ENCODE data around the gene GRIN2A. TPM values are rescaled to one million over a fixed set of nuclear protein-coding genes. Genes with fewer than 3 reads are reported as not detected.

The GRIN2A gene
- total and polyA plus RNA-seq, 8 donors, result 0.03 to 0.96 (median 0.26) TPM

GRCh38 chr16:9941245-9941644 lies 241.0 kb downstream of the GRIN2A start:
- H3K27me3 ChIP-seq, result no peaks in the 10 kb centered on the region
- H3K9me3 ChIP-seq, result no peaks in the 10 kb centered on the region
- H3K4me3 ChIP-seq, result no peak overlapping the region
- H3K4me1 ChIP-seq, result no peaks in the 10 kb centered on the region
- TF ChIP-seq, protein P1, sequence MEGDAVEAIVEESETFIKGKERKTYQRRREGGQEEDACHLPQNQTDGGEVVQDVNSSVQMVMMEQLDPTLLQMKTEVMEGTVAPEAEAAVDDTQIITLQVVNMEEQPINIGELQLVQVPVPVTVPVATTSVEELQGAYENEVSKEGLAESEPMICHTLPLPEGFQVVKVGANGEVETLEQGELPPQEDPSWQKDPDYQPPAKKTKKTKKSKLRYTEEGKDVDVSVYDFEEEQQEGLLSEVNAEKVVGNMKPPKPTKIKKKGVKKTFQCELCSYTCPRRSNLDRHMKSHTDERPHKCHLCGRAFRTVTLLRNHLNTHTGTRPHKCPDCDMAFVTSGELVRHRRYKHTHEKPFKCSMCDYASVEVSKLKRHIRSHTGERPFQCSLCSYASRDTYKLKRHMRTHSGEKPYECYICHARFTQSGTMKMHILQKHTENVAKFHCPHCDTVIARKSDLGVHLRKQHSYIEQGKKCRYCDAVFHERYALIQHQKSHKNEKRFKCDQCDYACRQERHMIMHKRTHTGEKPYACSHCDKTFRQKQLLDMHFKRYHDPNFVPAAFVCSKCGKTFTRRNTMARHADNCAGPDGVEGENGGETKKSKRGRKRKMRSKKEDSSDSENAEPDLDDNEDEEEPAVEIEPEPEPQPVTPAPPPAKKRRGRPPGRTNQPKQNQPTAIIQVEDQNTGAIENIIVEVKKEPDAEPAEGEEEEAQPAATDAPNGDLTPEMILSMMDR (IDR thresholded peaks at IDR 0.05), result no peak
- ATAC-seq (no peak), DNase-seq (no peak)
- H3K27ac ChIP-seq, result no peak overlapping the region
- intact Hi-C loops (cut with DNase I), result no loop called here
- no peaks in the 10 kb centered on the region for H3K36me3 ChIP-seq

DNA sequence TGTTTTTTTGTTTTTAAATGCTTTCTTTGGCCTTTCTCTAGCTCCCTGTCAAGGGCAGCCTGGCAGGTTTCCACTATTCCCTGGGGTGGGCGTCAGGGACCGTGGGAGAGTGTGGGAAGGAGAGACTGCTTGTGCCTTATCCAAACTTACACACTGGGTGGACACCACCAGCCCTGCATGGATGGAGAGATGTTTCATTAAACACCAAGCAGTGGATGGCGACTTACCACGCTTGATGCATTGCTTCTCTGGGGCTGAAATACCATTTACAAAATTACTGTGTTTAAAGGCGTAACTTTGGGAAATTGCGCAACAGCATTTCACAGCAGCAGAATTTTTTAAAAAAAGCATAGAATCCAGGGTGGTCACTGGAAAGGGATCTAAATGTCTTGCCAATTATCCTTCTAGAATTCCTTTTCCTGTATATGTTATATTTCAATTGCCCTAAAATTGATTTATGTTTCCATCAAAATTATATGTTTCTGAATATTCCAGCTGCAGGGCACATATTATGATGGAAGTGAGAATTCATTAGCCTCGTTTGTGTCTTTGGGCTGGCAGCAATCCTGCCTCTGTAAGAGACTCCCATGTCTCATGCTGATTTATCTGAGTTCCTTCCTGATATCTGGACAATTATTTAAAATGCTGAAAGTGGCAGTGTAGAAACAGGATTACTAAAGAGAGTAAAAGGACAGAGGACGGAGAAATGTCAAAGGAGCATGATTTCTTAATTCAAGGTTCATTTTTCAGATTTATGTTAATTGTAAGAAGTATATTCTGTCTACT lies 247.3 kb downstream of the GRIN2A start:
- H3K27ac ChIP-seq, result no peak overlapping the region
- no peak for ATAC-seq
- intact Hi-C loops (cut with DNase I), result no loop called here

DNA sequence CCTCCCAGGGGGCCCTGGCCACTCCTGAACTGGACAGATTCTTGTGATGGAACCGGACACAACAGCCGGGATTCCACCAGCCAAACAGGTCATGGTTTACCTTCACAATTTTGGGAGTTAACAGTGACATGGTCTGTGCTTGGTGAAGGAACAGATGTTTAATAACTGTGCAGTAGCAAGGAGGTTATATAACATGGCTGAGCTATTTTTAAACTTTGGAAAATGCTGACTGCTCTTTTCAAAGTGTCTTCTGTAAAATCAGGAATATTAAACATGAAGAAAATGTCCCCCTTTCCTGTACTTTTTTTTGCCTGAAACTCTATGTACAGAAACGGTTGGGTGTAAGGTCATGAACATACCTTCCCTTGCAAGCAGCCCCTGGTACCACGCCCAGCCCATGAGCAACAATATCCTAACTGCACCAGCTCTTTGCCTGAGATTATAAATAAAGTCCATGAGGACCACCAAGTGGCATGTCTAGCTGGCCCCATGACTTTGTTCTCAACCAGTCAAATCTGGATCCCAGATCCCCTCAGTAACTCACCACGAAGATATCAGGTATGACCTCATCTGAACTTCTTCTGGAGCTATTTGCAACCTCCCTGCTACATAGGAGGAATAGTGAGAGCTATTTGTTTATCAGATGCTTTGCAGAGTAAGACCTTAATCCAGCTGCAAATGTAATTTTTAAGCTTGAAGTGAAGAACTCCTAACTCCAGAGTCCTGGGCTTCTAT lies 249.1 kb downstream of the GRIN2A start:
- H3K27ac ChIP-seq, result no peak overlapping the region
- H3K36me3 ChIP-seq, result no peaks in the 10 kb centered on the region
- DNase-seq, result no peak

More for the DNA sequence above, 247.3 kb downstream of the GRIN2A start:
- no peaks in the 10 kb centered on the region for H3K27me3 ChIP-seq
- H3K4me3 ChIP-seq, result no peak overlapping the region
- H3K36me3 ChIP-seq, result no peaks in the 10 kb centered on the region
- H3K4me1 ChIP-seq, result no peaks in the 10 kb centered on the region
- peak in 1 of 4 donors; percentile 7 for DNase-seq
- no peaks in the 10 kb centered on the region for H3K9me3 ChIP-seq
- TF ChIP-seq, protein P1 (IDR thresholded peaks at IDR 0.05), result no peak

GRCh38 chr16:9932000-9932399 lies 250.2 kb downstream of the GRIN2A start:
- intact Hi-C loops (cut with DNase I), result no loop called here
- no peak for ATAC-seq
- H3K9me3 ChIP-seq, result no peaks in the 10 kb centered on the region
- H3K4me1 ChIP-seq, result no peaks in the 10 kb centered on the region
- DNase-seq, result no peak
- TF ChIP-seq, protein P1 (IDR thresholded peaks at IDR 0.05), result no peak
- no peaks in the 10 kb centered on the region for H3K27me3 ChIP-seq
- no peak overlapping the region for H3K4me3 ChIP-seq
- no peaks in the 10 kb centered on the region for H3K36me3 ChIP-seq
- no peak overlapping the region for H3K27ac ChIP-seq

More for the DNA sequence above, 249.1 kb downstream of the GRIN2A start:
- no peak for ATAC-seq
- Histone ChIP-seq H3K27me3 (no peaks in the 10 kb centered on the region), H3K9me3 (no peaks in the 10 kb centered on the region), H3K4me1 (no peaks in the 10 kb centered on the region), H3K4me3 (no peak overlapping the region)
- intact Hi-C loops (cut with DNase I), result no loop called here
- TF ChIP-seq, protein P1 (IDR thresholded peaks at IDR 0.05), result no peak

DNA sequence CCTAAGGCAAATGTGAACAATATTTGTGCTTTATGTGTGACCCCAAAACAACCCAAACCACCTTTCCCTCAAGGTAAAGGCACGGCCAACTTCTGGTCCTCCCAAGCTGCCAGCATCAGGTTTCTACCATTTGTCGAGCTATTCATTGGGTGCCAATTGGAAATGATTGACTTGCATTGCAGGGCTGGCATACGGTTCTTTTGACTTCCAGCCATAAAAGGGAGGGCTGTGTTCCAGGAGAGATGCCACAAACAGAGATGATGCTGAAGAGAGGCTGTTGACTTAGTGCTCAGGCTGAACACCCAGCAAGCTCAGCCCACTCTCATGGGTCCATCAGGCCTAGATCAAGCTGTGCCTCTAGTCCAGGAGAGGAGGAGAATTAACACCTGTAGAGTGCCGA lies 252.4 kb downstream of the GRIN2A start:
- TF ChIP-seq, protein P1 (IDR thresholded peaks at IDR 0.05), result no peak
- H3K4me1 ChIP-seq, result no peaks in the 10 kb centered on the region
- H3K9me3 ChIP-seq, result no peaks in the 10 kb centered on the region
- intact Hi-C loops (cut with DNase I), result no loop called here
- H3K27me3 ChIP-seq, result no peaks in the 10 kb centered on the region
- no peaks in the 10 kb centered on the region for H3K36me3 ChIP-seq
- H3K4me3 ChIP-seq, result no peak overlapping the region
- H3K27ac ChIP-seq, result no peak overlapping the region
- DNase-seq (no peak), ATAC-seq (no peak)

Data from left lung (tissue), 10 donors.